HUDEP-2 (cell line): ENCODE data around the gene SLC7A7.
"Not testable (repeated sequence)": the region's sequence is repeated elsewhere in the genome, so short reads cannot be mapped to it uniquely, and the experiment has no call there.

ENCODE experiments used
- DNase-seq, 76 experiments: peaks; one replicate each; lab custom pipeline; 2025; ENCODE audit not compliant: unreplicated experiment in 76 of 76; lab: John Stamatoyannopoulos, UW

SLC7A7 gene

GRCh38 chr14:22844221-22845102 lies 29.2 kb upstream of the SLC7A7 start:
- no peak for DNase-seq

GRCh38 chr14:22843123-22843925 lies 28.1 kb upstream of the SLC7A7 start:
- DNase-seq, result no peak

DNA sequence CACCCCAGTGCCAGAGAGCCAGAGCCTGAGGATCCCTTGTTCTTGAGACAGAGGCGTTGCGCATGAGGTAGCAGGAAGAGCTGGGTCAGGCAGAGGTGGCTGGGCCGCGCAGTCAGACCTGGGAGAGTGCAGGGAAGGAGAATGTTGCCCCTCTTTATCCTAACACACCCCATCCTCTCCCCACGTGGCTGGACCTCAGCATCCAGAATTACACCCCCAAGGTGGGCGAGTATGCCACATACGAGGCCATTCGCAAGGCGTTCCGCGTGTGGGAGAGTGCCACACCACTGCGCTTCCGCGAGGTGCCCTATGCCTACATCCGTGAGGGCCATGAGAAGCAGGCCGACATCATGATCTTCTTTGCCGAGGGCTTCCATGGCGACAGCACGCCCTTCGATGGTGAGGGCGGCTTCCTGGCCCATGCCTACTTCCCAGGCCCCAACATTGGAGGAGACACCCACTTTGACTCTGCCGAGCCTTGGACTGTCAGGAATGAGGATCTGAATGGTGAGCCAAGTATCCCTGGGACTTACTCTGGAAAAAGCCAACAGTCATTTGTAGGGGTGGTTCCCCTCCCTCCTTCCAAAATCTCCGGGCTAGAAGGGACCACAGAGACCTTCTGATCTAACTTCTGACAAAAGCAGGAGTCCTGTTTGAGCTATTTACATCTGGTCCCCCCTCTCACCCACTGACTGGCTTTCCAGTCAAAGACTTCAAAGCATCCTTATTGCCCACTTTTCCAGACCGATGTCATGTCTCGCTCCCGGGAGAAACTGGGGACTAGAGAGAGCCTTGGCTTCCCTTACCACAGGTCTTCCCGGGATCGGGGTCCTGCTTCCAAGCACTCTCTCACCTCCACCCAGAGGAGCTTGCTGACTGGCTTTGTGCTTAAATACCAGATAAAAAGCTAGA lies 27.2 kb upstream of the SLC7A7 start:
- no peak for DNase-seq

DNA sequence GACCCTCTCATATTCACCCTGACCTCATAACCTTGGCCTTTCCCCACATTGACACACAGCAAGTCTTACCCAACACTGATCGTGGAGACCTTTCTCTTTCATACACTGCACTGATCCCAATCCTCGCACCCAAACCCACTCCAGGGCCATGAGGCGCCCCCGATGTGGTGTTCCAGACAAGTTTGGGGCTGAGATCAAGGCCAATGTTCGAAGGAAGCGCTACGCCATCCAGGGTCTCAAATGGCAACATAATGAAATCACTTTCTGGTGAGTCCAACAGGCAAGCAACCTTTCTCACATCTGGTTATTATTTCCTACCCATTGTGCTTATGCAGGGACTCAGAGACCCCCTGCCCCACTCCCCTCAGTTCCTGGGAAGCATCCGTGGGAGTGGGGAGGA lies 26.5 kb upstream of the SLC7A7 start:
- no peak for DNase-seq

DNA sequence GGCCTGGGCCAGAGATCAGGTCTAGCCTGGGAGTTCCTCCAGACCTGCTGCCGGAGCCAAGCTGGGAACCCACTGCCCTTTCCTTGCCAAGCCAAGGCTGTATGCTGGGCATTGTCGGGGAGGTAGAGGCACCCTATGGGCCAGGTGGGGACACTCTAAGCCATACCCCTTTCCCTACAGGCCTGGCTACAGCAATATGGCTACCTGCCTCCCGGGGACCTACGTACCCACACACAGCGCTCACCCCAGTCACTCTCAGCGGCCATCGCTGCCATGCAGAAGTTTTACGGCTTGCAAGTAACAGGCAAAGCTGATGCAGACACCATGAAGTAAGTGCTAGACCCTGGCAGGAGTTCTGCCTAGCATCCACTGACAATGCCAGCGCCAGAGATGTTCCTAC lies 26.1 kb upstream of the SLC7A7 start:
- no peak for DNase-seq

DNA sequence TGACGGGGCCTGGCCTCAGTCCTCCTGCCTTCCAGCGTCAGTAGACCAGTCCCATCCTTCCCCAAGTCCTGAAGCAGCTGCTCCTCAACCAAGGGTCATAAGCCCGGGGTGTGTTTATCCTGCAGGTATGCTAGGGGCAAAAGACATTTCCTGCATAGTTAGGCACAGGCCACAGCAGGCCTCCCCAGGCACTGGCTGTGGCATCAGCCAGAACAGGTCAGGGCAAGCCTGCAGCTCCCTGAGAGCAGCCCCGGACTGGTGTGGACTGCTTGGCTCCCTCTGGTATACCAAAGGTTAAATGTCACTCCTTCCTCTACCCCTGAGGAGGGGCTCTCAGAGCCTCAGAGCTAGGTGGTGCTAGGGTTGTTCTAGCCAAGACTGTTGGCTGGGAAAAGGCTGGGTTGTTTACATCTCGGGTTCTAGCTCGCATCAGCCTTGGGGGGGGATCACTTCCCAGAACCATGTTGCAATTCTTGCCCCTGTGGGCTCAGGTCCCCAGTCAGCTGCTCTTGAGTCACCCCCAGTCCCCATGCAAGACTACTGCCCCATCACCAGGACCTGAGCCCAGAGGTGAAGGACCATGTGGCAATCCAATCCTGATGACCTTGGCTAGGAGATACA lies 24.0 kb upstream of the SLC7A7 start:
- no peak for DNase-seq

- no peak for DNase-seq
These were observed 23.4 kb upstream of the SLC7A7 start for GRCh38 chr14:22838631-22839041.

DNA sequence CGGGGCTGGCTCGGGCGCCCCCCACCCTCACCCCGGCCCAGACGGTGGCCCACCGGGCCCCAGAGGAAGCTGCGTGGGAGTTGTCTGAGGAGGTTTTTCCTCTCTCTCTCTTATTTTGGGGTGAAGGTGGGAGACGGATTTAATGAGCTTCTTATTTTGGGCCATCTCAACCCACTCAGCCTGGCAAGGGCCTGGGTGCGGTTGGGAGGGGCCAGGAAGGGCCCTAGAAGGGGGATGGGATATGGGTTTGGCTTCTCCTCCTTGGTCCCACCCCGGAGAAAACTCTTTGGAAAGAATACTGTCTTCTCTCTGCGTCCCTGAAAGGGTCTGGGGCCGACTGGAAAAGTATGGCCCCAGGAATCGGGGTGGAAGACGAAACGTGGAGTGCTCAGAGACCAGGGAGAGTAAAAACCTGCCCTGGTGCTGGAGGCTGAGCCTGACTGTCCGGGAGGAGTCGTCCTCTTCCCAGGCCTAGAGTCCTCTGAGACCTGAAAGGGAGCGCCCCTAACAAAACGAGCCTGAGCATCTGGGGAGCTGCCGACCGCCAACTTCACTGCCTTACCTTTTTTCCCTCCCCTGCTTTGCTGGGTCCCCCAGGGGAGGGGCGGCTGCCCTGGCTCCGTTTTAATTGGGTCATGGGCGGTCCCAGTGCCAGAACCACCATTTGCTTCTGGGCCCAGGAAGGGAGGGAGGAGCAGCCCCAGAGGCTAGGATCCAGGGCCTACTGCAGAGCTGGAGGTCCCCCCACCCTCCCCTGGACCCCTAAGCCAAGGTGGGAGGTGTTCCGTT lies 22.7 kb upstream of the SLC7A7 start:
- DNase-seq, result no peak

- DNase-seq, result no peak
These were observed 22.0 kb upstream of the SLC7A7 start for GRCh38 chr14:22837114-22837749.

DNA sequence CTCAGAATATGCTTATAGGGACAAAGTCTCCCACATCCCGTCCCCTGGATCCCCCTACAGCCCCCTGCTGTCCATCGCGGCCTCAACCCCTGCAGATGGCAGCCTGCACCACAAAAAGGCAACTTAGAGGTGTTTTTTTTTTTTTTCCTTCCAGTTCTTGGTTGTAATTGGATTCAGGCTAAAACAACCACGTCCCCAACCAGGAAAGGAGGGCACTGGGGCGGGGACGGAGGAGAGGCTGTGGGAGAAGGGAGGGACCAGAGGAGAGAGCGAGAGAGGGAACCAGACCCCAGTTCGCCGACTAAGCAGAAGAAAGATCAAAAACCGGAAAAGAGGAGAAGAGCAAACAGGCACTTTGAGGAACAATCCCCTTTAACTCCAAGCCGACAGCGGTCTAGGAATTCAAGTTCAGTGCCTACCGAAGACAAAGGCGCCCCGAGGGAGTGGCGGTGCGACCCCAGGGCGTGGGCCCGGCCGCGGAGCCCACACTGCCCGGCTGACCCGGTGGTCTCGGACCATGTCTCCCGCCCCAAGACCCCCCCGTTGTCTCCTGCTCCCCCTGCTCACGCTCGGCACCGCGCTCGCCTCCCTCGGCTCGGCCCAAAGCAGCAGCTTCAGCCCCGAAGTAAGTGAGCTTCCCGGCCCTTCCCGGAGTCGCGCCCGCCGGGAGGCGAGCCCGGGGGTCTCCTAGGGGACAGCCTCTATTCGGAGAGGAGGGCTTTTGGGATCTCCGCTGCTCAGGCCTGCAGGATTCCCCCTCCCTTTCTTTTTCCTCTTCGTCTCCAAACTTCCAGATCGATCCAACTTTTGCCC lies 21.3 kb upstream of the SLC7A7 start, which contains the start of gene MMP14:
TSS of gene MMP14 (plus strand) at position 285 of the 813 bp plus-strand sequence. CDS start at position 518, 233 bp downstream.
- DNase-seq, result no peak

- DNase-seq, result no peak
These were observed 20.3 kb upstream of the SLC7A7 start for GRCh38 chr14:22835505-22835904.

DNA sequence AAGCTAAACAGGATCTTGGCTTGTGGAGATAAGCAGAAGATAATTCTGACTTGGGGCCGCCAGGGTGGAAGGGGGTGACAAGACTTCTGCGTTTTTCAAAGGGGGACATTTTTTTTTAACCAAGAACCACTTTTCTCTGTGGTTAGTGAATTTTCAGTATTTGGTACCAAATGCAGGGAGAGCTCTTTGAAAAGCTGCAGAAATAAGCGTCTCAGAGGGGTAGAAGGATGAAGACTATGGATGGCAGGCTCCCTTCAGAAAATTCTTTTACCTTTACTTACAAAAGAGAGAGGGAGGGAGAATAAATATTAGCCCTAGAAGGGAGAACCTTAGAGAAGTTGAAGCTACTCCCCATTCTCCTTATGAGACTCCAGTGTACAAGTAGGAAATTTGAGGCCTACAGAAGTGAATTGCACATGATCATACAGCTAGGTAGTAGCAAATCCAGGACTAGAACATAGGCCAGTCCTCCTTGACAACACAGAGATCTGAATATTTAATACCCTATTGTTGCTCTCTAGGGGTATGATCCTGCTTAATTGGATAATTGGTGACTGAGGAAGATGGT lies 15.3 kb upstream of the SLC7A7 start:
- DNase-seq, result peak in 3 of 76 experiments; percentile 20 to 33 (median 20)

- DNase-seq, result peak in 73 of 76 experiments; percentile 32 to 90 (median 81)
These were observed 14.6 kb upstream of the SLC7A7 start, which contains the start of gene MRPL52 for GRCh38 chr14:22829661-22830442. Gene MRPL52 (plus strand): TSS chr14:22829887. CDS start chr14:22829913, 26 bp downstream.

GRCh38 chr14:22829076-22829660 lies 13.9 kb upstream of the SLC7A7 start:
- DNase-seq, result not testable (repeated sequence)

DNA sequence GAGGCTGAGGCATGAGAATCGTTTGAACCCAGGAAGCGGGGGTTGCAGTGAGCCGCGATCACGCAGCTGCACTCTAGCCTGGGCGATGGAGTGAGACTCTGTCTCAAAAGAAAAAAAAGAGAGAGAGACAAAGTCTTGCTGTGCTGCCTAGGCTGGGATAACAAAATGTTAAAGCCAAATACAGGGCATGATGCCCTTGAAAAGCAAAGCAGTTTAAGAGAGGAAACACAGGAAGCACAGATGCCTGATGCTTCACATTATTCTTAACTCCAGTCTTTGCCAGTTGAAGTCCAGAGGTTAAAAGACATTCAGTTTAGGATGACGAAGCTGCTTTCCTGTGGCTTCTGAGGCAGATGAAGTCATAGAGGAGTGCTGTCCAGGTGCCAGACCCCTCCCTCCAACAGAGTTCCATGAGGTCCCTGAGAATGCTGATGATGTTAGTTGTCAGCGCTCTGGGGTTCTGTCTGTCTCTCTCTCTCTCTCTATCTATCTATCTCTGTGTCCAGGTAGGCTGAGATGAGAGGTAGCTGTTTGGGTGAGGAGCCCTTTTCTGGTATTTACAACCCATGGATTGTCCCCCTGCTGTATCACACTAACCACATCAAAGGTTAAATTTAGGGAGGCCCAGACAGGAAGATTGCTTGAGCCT lies 9.6 kb upstream of the SLC7A7 start:
- peak in 10 of 76 experiments; percentile 2 to 38 (median 16) for DNase-seq

GRCh38 chr14:22822571-22823098 lies 7.4 kb upstream of the SLC7A7 start:
- peak in 57 of 76 experiments; percentile 4 to 55 (median 32) for DNase-seq
